HEK293 (cell line): ENCODE data around the gene HNRNPUL1.

Experiments
- CTCF ChIP-seq: fragments of 450-650 bp; formaldehyde crosslinking; IDR thresholded peaks from 2 replicates; pipeline ENCODE4 v1.5.1; 2016; ENCODE audit warnings: missing biosample characterization, missing genetic modification characterization
- KLF16 ChIP-seq: fragments of 450-650 bp; formaldehyde crosslinking; IDR thresholded peaks from 2 replicates; pipeline ENCODE4 v1.5.1; 2017; ENCODE audit warnings: missing biosample characterization, missing genetic modification characterization
- TCF7L2 ChIP-seq: IDR thresholded peaks from 2 replicates; pipeline ENCODE4 v1.6.1; 2011; ENCODE audit warnings: low read depth, mild to moderate bottlenecking, inconsistent platforms, low read length, moderate library complexity, borderline replicate concordance
- WT1 ChIP-seq: fragments of 450-650 bp; formaldehyde crosslinking; IDR thresholded peaks from 2 replicates; pipeline ENCODE4 v1.5.1; 2016; ENCODE audit warnings: missing biosample characterization, missing genetic modification characterization
- ZNF274 ChIP-seq, 2 experiments: fragments of 200-500 bp in 1 of 2; fragments of 450-650 bp in 1 of 2; sonication (Bioruptor generic) in 1 of 2; formaldehyde crosslinking in 1 of 2; IDR thresholded peaks; 2 replicates each; pipeline versions ENCODE4 v1.5.1 to v1.6.1; 2014 to 2016; ENCODE audit warnings: borderline replicate concordance in 1 of 2, inconsistent platforms in 1 of 2, low read length in 1 of 2, missing biosample characterization in 1 of 2, missing genetic modification characterization in 1 of 2
- TF ChIP-seq, protein P1 (sequence below): fragments of 450-650 bp; formaldehyde crosslinking; conservative IDR thresholded peaks from 2 replicates; pipeline ENCODE4 v1.5.1; 2016; ENCODE audit warnings: low read depth, missing biosample characterization, missing genetic modification characterization

DNA sequence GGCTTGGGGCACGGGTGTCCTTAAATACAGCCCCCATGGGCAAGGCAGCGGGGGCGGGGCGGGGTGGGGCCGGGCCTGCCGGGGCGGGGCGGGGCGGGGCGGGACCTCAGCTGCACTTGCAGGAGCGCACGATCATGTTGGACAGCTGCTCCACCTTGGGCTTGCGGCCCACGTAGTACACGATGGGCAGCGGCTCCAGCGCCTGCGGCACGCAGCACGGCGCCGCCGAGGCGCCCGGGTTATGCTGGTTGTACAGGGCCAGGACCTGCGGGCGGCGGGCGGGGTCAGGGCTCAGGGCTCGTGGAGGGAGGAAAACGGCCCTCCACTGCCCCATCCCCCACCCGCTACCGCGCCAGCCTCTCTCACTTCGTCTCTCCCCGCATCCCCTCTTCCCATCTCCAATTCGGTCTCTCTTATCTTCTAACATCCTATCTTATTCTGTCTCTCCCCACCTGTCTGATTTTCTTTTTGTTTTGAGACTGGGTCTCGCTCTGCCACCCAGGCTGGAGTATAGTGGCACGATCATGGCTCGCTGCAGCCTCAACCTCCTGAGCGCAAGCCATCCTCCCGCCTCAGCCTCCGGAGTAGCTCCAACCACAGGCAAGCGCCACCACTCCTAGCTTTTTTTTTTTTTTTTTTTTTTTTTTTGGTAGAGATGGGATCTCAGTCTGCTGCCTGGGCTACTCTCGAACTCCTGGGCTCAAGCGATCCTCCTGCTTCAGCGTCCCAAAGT is 66.9 kb downstream of the HNRNPUL1 start:
- TF ChIP-seq CTCF = no peak
- TF ChIP-seq, protein P1, sequence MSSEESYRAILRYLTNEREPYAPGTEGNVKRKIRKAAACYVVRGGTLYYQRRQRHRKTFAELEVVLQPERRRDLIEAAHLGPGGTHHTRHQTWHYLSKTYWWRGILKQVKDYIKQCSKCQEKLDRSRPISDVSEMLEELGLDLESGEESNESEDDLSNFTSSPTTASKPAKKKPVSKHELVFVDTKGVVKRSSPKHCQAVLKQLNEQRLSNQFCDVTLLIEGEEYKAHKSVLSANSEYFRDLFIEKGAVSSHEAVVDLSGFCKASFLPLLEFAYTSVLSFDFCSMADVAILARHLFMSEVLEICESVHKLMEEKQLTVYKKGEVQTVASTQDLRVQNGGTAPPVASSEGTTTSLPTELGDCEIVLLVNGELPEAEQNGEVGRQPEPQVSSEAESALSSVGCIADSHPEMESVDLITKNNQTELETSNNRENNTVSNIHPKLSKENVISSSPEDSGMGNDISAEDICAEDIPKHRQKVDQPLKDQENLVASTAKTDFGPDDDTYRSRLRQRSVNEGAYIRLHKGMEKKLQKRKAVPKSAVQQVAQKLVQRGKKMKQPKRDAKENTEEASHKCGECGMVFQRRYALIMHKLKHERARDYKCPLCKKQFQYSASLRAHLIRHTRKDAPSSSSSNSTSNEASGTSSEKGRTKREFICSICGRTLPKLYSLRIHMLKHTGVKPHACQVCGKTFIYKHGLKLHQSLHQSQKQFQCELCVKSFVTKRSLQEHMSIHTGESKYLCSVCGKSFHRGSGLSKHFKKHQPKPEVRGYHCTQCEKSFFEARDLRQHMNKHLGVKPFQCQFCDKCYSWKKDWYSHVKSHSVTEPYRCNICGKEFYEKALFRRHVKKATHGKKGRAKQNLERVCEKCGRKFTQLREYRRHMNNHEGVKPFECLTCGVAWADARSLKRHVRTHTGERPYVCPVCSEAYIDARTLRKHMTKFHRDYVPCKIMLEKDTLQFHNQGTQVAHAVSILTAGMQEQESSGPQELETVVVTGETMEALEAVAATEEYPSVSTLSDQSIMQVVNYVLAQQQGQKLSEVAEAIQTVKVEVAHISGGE = no peak
- TF ChIP-seq KLF16 = no peak
- TF ChIP-seq ZNF274 (IDR thresholded peaks at IDR 0.05; ENCODE audit: low read length) = no peak
- no peak for TF ChIP-seq ZNF274 (tag by site-specific recombination; IDR thresholded peaks at IDR 0.05; ENCODE audit: borderline replicate concordance)
- TF ChIP-seq WT1 (tag by site-specific recombination) = no peak
- no peak for TF ChIP-seq TCF7L2
